ENCODE data around the gene RBM22. TPM values are rescaled to one million over a fixed set of nuclear protein-coding genes. Genes with fewer than 3 reads are reported as not detected.

The RBM22 gene
- total RNA-seq, 1 experiment from 2014 or later = 61.4 TPM

GRCh38 chr5:150661086-150661485 is 39.8 kb downstream of the RBM22 start, which contains the start of gene MYOZ3:
TSS of gene MYOZ3 (plus strand) at chr5:150661251. CDS start at chr5:150662942, 1,691 bp downstream.
- ATAC-seq = no peak
- CTCF ChIA-PET = no interaction called here
- peaks cover 4 to 12% of the 10 kb centered on the region in 2 experiments; a peak in 3 of 4 replicates for H3K4me1 ChIP-seq (ENCODE audit: control insufficient read depth in 1 of 2, insufficient read depth in 2 of 2, low read length in 2 of 2)
- no peak within 1 kb of the TSS for H3K27ac ChIP-seq (ENCODE audit: low read depth, low read length)
- H3K9me3 ChIP-seq (ENCODE audit: control insufficient read depth in 1 of 2, insufficient read depth in 1 of 2, low read depth in 1 of 2, low read length in 2 of 2) = no peaks in the 10 kb centered on the region
- POLR2A ChIA-PET = no interaction called here
- RAD21 ChIA-PET (ENCODE audit: low non-redundant PET in 1 of 2, low total read pairs in 2 of 2, uncharacterized antibody in 2 of 2, unreplicated experiment in 2 of 2) = no interaction called here
- H3K9ac ChIP-seq (ENCODE audit: low read length) = no peak within 1 kb of the TSS
- TF ChIP-seq CTCF (IDR thresholded peaks at IDR 0.05 in 2 of 3, conservative IDR thresholded peaks at IDR 0.05 in 1 of 3; ENCODE audit: borderline replicate concordance in 1 of 3, insufficient read depth in 1 of 3, low read depth in 2 of 3, low read length in 2 of 3) (no peak), SIN3A (IDR thresholded peaks at IDR 0.05; ENCODE audit: low read depth) (no peak), POLR2A (IDR thresholded peaks at IDR 0.05; ENCODE audit: borderline replicate concordance, extremely low read depth, insufficient read depth, insufficient read length) (no peak), CBX3 (IDR thresholded peaks at IDR 0.05; ENCODE audit: low read depth) (no peak), REST (IDR thresholded peaks at IDR 0.05; ENCODE audit: low read depth) (no peak), CEBPB (IDR thresholded peaks at IDR 0.05; ENCODE audit: low read depth) (no peak), ELF1 (IDR thresholded peaks at IDR 0.05; ENCODE audit: borderline replicate concordance, low read depth) (no peak), MAX (IDR thresholded peaks at IDR 0.05) (no peak)
- DNase-seq (ENCODE audit: low read depth, low spot score) = no peak
- H3K79me2 ChIP-seq (ENCODE audit: insufficient read depth, low read length) = no peaks in the 10 kb centered on the region
- intact Hi-C loops (cut with micrococcal nuclease) = no loop called here
- no peak within 1 kb of the TSS for H3K4me3 ChIP-seq (replicated peaks in 1 of 2; ENCODE audit: low read depth in 1 of 2, low read length in 2 of 2)
- H3K27me3 ChIP-seq (ENCODE audit: insufficient read depth, low read length) = no peaks in the 10 kb centered on the region; the same call in 1 of the 2 replicates
- H3K36me3 ChIP-seq (ENCODE audit: control insufficient read depth in 1 of 2, insufficient read depth in 2 of 2, low read length in 2 of 2) = no peaks in the 10 kb centered on the region
- H3K9me2 ChIP-seq (ENCODE audit: insufficient read depth) = no peaks in the 10 kb centered on the region
- no peak within 1 kb of the TSS for H2AFZ ChIP-seq (ENCODE audit: low read depth, low read length, poor library complexity, severe bottlenecking)
- no peak within 1 kb of the TSS for H3K4me2 ChIP-seq (ENCODE audit: low read length)
- H4K20me1 ChIP-seq (ENCODE audit: insufficient read depth) = no peaks in the 10 kb centered on the region
- BruUV-seq (replicated peaks) = no TSS peak
